Vein endothelial cell (primary cell): ENCODE results near the gene SLC25A46. TPM values are rescaled to one million over a fixed set of nuclear protein-coding genes. Genes with fewer than 3 reads are reported as not detected.

Source experiments
- total RNA-seq: library from RNA; depleted of rRNA; stranded (reverse); fragments of >200 nt; gene quantifications from 2 replicates; pipeline ENCODE4 v1.2.3, GENCODE V29; 2012

Gene SLC25A46
- total RNA-seq, result 58.1 and 64.8 TPM in 2 replicates

GRCh38 chr5:110738812-110739651 lies at the start of gene SLC25A46:
SLC25A46 (plus strand) TSS chr5:110739007; CDS start chr5:110739120, 113 bp downstream.

GRCh38 chr5:110726249-110727024 lies 12.4 kb upstream of the SLC25A46 start, which contains the start of gene TMEM232:
TMEM232 (minus strand) TSS chr5:110726671; CDS start chr5:110667352, 59,319 bp downstream.

Other genes with a start within 250 kb of the SLC25A46 start
- gene TMEM232, start 12.3 kb upstream of the SLC25A46 start, total RNA-seq, result 0.67 and 2.3 TPM in 2 replicates